Astrocyte of the hippocampus (primary cell): ENCODE measurements around the gene MLLT1.

ENCODE experiments used
- DNase-seq: peaks from one replicate; pipeline ENCODE4 v3.0.0; 2011; ENCODE audit warnings: low read depth, low spot score

Gene MLLT1

GRCh38 chr19:6259312-6259861 is 20.4 kb downstream of the MLLT1 start:
- no peak for DNase-seq

- no peak for DNase-seq
Observed at GRCh38 chr19:6258812-6259311, 20.9 kb downstream of the MLLT1 start.

- DNase-seq = no peak
Observed at GRCh38 chr19:6253954-6254733, 25.6 kb downstream of the MLLT1 start.

GRCh38 chr19:6252066-6252465 is 27.7 kb downstream of the MLLT1 start:
- DNase-seq = no peak

GRCh38 chr19:6250909-6251308 is 28.9 kb downstream of the MLLT1 start:
- no peak for DNase-seq

DNA sequence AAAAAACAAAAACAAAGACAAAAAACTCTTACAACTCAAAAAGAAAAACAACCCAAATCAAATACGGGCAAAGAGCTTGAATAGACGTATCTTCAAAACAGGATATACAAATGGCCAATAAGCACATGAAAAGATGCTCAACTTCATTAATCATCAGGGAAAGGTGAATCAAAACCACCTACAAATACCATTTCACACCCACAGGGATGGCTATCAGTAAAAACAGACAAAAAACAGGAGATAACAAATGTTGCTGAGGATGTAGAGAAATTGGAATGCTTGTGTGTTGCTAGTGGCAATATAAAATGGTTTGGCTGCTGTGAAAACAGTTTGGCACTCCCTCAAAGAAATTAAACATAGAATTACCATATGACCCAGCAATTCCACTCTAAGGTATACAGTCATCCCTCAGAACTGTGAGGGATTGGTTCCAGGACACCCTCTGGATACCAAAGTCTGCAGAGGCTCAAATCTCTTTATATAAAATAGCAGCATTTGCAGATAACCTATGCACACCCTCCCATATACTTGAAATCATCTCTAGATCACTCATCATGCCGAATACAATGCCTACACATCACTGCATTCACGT is 29.7 kb downstream of the MLLT1 start:
- peak; percentile 80 for DNase-seq

DNA sequence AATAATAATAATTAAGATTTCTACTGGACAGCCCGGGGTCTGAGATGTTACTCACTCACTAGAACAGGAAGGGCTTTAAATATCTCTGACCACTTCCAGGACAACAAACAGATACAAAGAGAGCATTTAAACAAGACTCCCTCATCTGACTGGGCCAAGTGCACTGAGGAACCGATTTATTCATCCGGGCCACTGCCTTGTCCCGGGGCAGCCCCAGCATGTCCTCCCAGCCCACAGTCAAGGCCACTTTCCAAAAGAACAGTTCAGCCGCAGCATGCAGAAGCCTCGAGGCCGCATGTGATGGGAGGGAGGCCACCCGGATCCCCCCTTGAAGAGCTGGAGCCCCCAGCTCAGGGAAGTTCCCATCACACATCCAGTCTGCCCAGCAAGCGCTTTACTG is 30.5 kb downstream of the MLLT1 start:
- no peak for DNase-seq

GRCh38 chr19:6248844-6249243 is 30.9 kb downstream of the MLLT1 start:
- DNase-seq = no peak

DNA sequence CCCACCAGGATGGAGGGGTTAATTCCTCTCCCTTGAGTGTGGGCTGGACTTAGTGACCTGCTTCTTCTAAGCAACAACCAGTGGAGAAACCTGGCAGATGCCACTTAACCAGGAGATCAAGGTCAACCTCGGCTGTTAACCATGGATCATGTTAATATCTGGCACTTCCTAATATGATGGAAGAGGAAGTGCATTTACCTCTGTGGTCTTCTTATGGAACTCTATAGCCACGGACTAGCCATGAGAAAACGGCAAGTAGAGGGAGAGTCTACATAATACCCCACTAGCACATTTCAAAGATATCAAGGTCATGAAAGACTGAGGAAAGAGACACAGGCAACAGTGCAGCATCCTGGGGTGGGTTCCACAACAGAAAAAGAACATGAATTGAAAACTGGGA is 31.4 kb downstream of the MLLT1 start:
- DNase-seq = no peak

- no peak for DNase-seq
Observed at GRCh38 chr19:6247007-6247288, 32.8 kb downstream of the MLLT1 start.

DNA sequence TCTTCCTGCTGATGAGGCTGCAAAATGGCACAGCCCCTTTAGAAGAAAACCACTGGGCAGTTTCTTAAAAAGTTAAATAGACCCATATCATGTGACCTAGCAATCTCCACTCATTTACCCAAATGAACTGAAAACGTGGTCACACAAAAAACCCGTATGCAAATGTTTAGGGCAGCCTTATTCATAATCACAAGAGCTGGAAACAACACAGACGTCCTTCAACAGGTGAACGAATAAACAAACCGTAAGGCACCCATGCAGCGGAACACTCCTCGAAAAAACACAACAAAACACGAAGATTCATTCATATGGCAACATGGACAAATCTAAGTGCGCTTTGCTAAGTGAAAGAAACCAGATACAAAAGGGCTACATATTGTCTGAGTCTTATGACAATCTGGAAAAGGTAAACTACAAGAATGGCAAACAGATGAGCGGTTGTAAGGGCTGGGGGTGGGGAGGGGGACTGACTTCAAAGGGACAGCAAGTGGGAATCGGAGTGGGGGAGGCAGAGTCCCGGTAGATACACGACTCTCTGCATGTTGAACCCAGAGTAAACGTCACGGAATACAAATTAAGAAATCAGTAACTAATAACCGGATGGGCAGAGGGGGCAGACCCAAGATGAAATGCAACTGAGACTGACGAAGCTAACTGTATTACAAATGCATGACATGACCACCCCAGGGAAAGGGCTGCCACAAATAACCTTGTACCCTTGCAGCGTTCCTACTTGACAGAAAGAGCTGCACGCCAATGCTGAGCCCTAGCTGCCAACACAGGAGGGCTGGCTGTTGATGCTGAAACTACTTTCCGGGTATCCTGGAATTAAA is 33.4 kb downstream of the MLLT1 start:
- DNase-seq = no peak

DNA sequence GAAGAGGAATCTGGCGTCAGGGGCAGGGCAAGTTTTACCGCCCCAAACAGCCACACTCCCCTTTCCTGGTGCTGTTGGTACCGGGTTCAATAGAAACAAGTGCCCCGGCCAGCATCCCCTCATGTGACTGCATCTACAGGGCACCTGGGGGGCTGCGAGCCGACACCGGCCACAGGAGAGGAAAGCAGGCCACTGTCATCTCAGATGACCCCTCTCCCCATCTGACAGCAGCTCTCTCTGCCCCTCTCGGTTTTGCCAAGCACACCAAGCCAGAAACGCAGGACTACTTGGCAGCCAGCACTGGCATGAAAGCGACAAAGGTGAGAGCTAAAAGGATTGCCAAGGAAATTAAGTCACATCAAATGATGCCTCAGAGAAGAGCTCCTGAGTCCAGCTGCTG is 37.1 kb downstream of the MLLT1 start:
- DNase-seq = no peak

- peak; percentile 50 for DNase-seq
Observed at GRCh38 chr19:6241680-6242377, 37.9 kb downstream of the MLLT1 start.

GRCh38 chr19:6241056-6241455 is 38.7 kb downstream of the MLLT1 start:
- no peak for DNase-seq

DNA sequence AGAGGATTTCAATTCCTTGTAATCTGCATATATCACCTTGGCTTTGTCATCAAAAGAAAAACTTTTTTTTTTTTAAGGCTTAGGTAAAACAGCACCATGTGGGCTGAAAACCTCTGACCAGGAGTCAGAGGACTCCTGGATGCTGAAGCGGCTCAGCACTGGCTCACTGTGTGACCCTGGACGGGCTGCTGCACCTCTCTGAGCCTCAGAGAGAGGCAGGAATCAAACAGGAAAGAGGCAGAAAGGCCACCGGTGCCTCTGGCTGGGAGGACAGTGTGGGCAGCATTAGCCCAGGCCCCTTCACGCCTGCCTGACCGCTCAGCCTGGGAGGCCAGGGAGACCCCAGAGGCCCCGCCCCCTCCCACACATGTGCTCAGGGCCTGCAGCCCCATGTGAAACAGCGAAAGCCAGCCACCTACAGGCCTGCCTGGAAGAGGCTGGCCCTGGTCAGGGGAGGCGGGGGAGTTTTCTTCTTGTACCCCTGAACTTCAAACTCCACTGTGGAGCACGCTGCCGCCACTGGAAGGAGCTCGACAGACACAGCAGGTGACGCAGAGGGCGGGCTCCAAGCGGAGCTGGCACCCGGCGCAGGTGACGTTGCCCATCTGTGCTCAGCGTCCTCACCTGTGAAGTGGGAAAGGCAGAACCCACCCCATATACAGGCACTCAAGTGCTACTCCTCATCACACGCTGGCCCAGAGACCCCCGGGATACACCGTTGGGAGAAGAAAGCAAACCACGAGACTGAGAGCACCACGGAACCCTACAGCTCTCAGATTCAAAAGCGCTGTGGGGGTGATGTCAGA is 39.7 kb downstream of the MLLT1 start:
- no peak for DNase-seq

DNA sequence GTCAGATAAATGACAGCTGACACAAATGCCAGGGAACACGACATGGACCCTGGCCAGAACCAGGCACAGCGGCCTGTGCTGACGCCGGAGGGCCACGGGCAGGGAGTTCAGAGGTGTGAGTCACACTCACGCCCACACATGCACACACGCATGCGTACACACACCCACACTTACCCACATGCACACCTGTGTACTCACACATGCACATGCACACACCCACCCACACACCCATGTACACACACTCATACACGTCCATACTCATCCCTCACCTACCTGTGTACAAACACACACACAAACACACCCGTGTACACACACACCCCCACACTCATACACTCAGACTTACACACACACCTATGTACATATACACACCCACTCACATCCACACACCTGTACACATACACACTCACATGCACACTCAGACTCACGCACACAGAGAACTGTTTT is 40.4 kb downstream of the MLLT1 start:
- DNase-seq = no peak

- DNase-seq = peak; percentile 56
Observed at GRCh38 chr19:6238643-6239281, 41.0 kb downstream of the MLLT1 start.

DNA sequence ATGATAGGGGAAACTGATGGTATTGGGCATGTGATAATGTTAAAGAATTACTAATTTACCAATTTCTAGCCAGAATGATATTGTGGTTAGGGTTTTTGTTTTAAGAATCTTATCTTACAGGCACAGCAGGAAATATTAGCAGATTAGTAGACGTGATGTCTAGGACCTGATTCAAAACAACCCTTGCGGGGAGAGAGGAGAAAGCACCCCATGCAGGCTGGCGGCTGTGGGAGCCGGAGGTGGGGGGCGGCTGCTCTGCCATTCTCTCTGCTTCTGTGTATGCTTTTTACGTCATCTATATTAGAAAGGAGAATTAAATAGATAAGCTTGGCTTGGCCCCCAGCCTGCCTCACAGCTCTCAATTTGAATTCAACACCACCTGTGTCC is 41.5 kb downstream of the MLLT1 start:
- DNase-seq = no peak

DNA sequence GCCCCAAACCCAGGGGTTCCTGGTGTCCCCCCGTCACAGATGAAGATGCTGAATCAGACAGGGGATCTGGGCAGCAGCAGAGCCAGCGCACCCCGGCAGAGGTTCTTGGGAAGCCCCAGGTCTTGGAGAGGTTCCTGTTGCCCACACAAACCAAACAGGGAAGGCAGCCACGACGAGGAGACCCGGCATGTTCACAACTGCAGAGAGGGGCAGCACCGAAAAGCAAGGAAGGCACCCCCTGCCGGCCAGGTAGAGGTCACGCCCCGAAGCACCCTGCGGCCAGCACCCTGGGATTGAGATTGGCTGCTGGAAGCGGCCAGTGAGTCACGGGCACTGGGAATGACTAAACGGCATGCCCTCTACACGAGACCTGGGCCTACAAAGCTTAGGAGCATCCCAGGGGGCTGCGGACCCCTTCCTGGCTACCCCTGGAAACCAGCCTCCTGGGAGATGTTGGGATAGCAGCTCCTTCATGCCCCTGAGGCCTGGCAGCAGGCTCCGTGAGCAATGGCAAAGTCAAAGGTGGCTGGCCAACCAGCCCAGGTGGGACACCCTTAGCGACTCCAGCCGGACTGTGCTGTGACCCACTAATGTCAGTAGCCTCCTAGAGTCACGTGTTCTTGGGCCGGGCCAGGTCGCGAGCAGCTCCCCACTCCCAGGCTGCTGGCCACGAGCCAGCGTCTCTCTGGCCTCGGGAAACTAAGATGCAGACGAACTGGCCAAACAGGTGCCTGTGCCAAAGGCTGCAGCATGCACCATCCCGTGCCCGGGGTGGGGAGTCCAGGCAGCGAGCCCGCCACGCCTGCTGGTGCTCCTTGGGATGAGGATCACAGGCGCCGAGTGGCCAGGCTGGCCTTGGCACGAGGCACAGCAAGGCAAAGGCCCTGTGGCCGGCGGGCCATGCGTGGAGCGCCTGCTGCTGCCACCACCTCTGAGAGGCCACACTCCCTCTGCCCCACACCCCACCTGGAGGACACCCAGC is 43.2 kb downstream of the MLLT1 start:
- DNase-seq = no peak
